GM18508 (cell line): ENCODE data around the gene TAS2R46.
A peak's percentile ranks its signal among the peaks of the same experiment; 100 is the strongest.

Source experiments
- ATAC-seq: cut with Tn5 transposase; IDR thresholded peaks from one replicate; pipeline ENCODE4 v1.9.1; 2021; ENCODE audit warnings: moderate number of reproducible peaks; ENCODE audit not compliant: insufficient read depth, unreplicated experiment

TAS2R46 gene

DNA sequence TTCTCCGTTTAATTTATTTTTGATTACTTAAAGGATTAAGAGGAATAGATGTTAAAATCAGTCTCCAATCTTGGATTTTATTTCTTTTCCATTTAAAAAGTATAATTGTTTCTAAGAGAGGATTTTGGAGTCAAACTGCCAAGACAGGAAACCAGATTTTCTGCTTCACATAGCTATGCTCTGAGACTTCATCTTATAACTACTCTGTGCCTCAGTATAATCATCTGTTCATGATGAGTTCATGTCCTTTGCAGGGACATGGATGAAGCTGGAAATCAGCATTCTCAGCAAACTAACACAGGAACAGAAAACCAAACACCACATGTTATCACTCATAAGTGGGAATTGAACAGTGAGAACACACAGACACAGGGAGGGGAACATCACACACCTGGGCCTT is 21.9 kb downstream of the TAS2R46 start:
- ATAC-seq, result no peak

DNA sequence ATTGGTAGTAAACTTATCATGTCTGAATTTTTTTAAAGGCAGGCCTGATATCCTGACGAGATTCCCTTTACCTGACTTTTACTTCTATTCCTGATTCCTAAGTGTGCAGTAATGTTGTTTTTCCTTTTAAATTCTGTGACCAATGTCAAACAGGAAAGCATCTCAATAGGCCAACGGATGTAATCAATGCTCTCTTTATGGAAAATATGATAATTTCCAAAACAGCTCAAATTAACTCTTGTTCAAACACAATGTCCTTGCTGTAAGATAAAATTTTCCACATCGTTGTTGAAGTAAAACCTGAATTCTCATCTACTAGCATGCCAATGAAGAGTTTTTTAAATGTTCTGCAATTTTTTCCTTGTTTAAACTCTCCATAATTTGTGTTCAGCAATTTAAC is 22.9 kb downstream of the TAS2R46 start:
- ATAC-seq, result no peak

- ATAC-seq, result peak; percentile 79
Observed at GRCh38 chr12:11033959-11034358, 28.1 kb downstream of the TAS2R46 start.

- no peak for ATAC-seq
Observed at GRCh38 chr12:11031307-11031706, 30.8 kb downstream of the TAS2R46 start, which contains the start of gene TAS2R31. Gene TAS2R31, minus strand, starts transcription at chr12:11031407. Its CDS starts 72 bp downstream, at chr12:11031335.

DNA sequence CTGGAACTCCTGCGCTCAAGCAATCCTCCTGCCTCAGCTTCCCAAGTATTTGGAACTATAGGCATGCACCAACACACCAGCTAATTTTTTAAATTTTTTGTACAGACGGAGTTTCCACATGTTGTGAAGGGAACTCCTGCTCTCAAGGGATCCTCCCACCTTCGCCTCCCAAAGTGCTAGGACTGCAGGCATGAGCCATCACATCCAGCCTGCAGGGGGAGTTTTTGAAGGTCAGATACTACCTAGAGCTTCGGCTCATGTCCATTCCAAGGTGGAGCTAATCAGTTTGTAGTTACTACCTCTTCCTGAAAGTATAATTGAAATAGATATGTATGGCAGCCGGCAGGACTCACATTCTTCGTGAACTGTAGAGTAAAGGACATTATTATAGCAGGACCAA is 36.0 kb downstream of the TAS2R46 start:
- ATAC-seq, result no peak

GRCh38 chr12:11023387-11023786 is 38.7 kb downstream of the TAS2R46 start:
- ATAC-seq, result no peak

DNA sequence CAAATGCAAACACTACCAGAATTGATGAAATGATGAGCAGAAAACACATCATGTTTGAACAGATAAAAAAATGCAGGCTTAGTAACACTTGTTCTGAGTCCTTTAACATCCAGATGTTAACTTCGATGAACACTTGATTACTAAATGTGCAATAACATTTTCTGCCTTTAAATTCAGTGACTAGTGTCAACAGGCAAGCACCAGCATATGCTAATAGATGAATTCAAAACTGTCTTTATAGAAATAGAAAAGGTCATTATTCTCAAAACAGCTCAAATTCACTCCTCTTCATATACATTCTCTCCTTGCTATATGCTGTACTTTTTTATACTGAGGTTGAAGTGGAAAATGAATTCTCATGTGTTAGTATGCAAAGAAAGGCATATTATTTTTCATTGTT is 39.6 kb downstream of the TAS2R46 start, which contains the start of gene TAS2R19:
TSS of gene TAS2R19 (minus strand) at position 101 of the 400 bp plus-strand sequence. CDS start at position 52, 49 bp downstream.
- no peak for ATAC-seq

DNA sequence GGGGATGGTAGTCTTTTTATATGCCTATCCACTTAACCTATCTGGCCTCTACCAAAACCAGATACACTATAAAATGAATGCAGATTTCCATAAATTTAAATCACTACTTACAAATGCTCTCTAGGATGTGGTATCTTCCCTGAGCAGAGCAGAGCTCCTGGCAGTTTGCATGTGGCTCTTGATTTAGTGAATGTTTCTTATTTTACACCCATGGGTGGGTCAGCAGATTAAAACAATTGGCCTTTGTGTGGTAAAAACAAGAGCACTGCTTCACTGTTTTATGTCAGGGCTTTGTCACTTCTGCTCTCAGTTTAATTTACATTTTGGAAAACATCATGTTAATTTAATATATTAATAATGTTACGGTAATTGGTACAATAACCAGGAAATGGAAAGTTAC is 45.2 kb downstream of the TAS2R46 start:
- no peak for ATAC-seq

GRCh38 chr12:11015775-11016430 is 46.2 kb downstream of the TAS2R46 start:
- ATAC-seq, result no peak

- no peak for ATAC-seq
Observed at GRCh38 chr12:11014234-11014633, 47.9 kb downstream of the TAS2R46 start.
